Right atrium auricular region (tissue), 2 donors: ENCODE data around the gene SNRNP48. TPM values are rescaled to one million over a fixed set of nuclear protein-coding genes. Genes with fewer than 3 reads are reported as not detected.
A peak's percentile ranks its signal among the peaks of the same experiment; 100 is the strongest.

Experiments
- DNase-seq: peaks from one replicate; pipeline ENCODE4 v3.0.0-alpha.2; 2019; ENCODE audit warnings: low spot score
- H3K27ac ChIP-seq, 2 donors: fragments of 200-600 bp; sonication (generic); 1 replicate in 1 of 2; 2 replicates in 1 of 2; pipeline ENCODE4 v1.5.1; 2016 to 2019
- H3K27me3 ChIP-seq, 2 donors: fragments of 200-600 bp; sonication (generic); one replicate each; pipeline versions ENCODE4 v1.5.1 to v1.6.0; 2017 to 2019
- H3K36me3 ChIP-seq: fragments of 200-600 bp; sonication (generic); one replicate; pipeline ENCODE4 v1.5.1; 2016
- H3K4me1 ChIP-seq, 2 donors: fragments of 200-600 bp; sonication (generic); one replicate each; pipeline versions ENCODE4 v1.5.1 to v1.6.0; 2017 to 2019
- H3K4me3 ChIP-seq, 2 donors: fragments of 200-600 bp; sonication (generic); 1 replicate in 1 of 2; 2 replicates in 1 of 2; pipeline ENCODE4 v1.5.1; 2017 to 2019; ENCODE audit warnings: mild to moderate bottlenecking in 1 of 2, moderate library complexity in 1 of 2
- H3K9me3 ChIP-seq, 2 donors: fragments of 200-600 bp; sonication (generic); one replicate each; pipeline ENCODE4 v1.5.1; 2019
- CTCF ChIP-seq, 2 donors: fragments of 200-600 bp; sonication (generic); IDR thresholded peaks; one replicate each; pipeline ENCODE4 v1.5.1; 2019; ENCODE audit warnings: antibody characterized with exemption in 2 of 2
- total RNA-seq, 2 donors: library from RNA; depleted of rRNA; stranded (reverse); fragments of >200 nt; gene quantifications; one replicate each; pipeline ENCODE4 v1.1.0, GENCODE V29; 2016

The SNRNP48 gene
- total RNA-seq = 1 to 10 TPM; 9.3 to 9.6 TPM

- DNase-seq = peak; percentile 96
- H3K4me3 ChIP-seq = peak within 1 kb of the TSS; percentile 82 to 87
- peaks cover 22% of the 10 kb centered on the region for H3K36me3 ChIP-seq
- TF ChIP-seq CTCF (IDR thresholded peaks at IDR 0.05) = no peak
- no peaks in the 10 kb centered on the region for H3K27me3 ChIP-seq
- no peaks in the 10 kb centered on the region for H3K9me3 ChIP-seq
- peaks cover 0 to 13% of the 10 kb centered on the region in 2 donors for H3K4me1 ChIP-seq
- peak within 1 kb of the TSS; percentile 81 to 82 for H3K27ac ChIP-seq
Measured at GRCh38 chr6:7589949-7590917, at the start of gene SNRNP48. Gene SNRNP48 (plus strand): TSS chr6:7590198. CDS start chr6:7590258, 60 bp downstream.

GRCh38 chr6:7540595-7540994 lies 49.4 kb upstream of the SNRNP48 start:
- DNase-seq = no peak
- Histone ChIP-seq H3K27me3 (no peaks in the 10 kb centered on the region), H3K9me3 (no peaks in the 10 kb centered on the region), H3K4me1 (peaks cover 0 to 25% of the 10 kb centered on the region in 2 donors), H3K4me3 (peak overlapping the region; percentile 68 to 71), H3K27ac (peak overlapping the region; percentile 89 to 98), H3K36me3 (no peaks in the 10 kb centered on the region)
- no peak for TF ChIP-seq CTCF (IDR thresholded peaks at IDR 0.05)

- Histone ChIP-seq H3K27ac (peak within 1 kb of the TSS; percentile 89 to 98), H3K4me3 (peak within 1 kb of the TSS; percentile 68 to 71), H3K9me3 (no peaks in the 10 kb centered on the region), H3K36me3 (no peaks in the 10 kb centered on the region), H3K4me1 (peaks cover 0 to 25% of the 10 kb centered on the region in 2 donors), H3K27me3 (no peaks in the 10 kb centered on the region)
- DNase-seq = no peak
- no peak for TF ChIP-seq CTCF (IDR thresholded peaks at IDR 0.05)
Measured at GRCh38 chr6:7541175-7542064, 48.6 kb upstream of the SNRNP48 start, which contains the start of gene DSP. Gene DSP (plus strand): TSS chr6:7541671. CDS start chr6:7541916, 245 bp downstream.

GRCh38 chr6:7542065-7542873 lies 47.7 kb upstream of the SNRNP48 start:
- H3K4me1 ChIP-seq = peaks cover 0 to 25% of the 10 kb centered on the region in 2 donors
- H3K27ac ChIP-seq = peak overlapping the region; percentile 89 to 98
- no peak for DNase-seq
- no peak for TF ChIP-seq CTCF (IDR thresholded peaks at IDR 0.05)
- H3K9me3 ChIP-seq = no peaks in the 10 kb centered on the region
- no peaks in the 10 kb centered on the region for H3K36me3 ChIP-seq
- peak overlapping the region; percentile 68 to 71 for H3K4me3 ChIP-seq
- H3K27me3 ChIP-seq = no peaks in the 10 kb centered on the region
